ENCODE data around the gene ABHD17B.

The ABHD17B gene

GRCh38 chr9:71928806-71929205, 17.8 kb upstream of the ABHD17B start:
- H2BK5ac ChIP-seq (ENCODE audit: low read depth, low read length, poor library complexity): no peak overlapping the region
- no peaks in the 10 kb centered on the region for H3K9me3 ChIP-seq (ENCODE audit: insufficient read depth, low read depth, low read length)
- no peak overlapping the region for H2AFZ ChIP-seq (ENCODE audit: insufficient read depth, low read length, poor library complexity)
- H2AK5ac ChIP-seq (ENCODE audit: low read length): no peak overlapping the region
- H3K27ac ChIP-seq (ENCODE audit: low read depth, low read length): no peak overlapping the region
- H3K4ac ChIP-seq (ENCODE audit: low read depth, low read length): no peak overlapping the region
- H3K14ac ChIP-seq (ENCODE audit: low read length): no peak overlapping the region
- no peak overlapping the region for H2BK12ac ChIP-seq (ENCODE audit: low read length)
- no peak overlapping the region for H4K8ac ChIP-seq (ENCODE audit: low read depth, low read length)
- H3K9ac ChIP-seq (ENCODE audit: low read length): no peak overlapping the region
- WGBS (ENCODE audit: extremely low coverage, insufficient coverage, insufficient read length): no CpG with 5 or more reads among the region's 2 CpGs
- no peaks in the 10 kb centered on the region for H3K79me2 ChIP-seq (ENCODE audit: control insufficient read depth, insufficient read depth, low read length, poor library complexity)
- H4K12ac ChIP-seq (ENCODE audit: low read depth, low read length): no peak overlapping the region
- H3K23ac ChIP-seq (ENCODE audit: low read length): no peak overlapping the region
- no peaks in the 10 kb centered on the region for H3K79me1 ChIP-seq (ENCODE audit: low read length)
- peaks cover 0 to 1% of the 10 kb centered on the region in 2 experiments for H3K4me1 ChIP-seq (ENCODE audit: control insufficient read depth in 1 of 2, insufficient read depth in 2 of 2, low read length in 2 of 2)
- no peak overlapping the region for H4K91ac ChIP-seq (ENCODE audit: low read depth, low read length)
- DNase-seq: no peak
- no peak overlapping the region for H3K4me2 ChIP-seq (ENCODE audit: low read length)
- H3K4me3 ChIP-seq (ENCODE audit: low read depth, low read length): no peak overlapping the region
- no peak overlapping the region for H2BK120ac ChIP-seq (ENCODE audit: insufficient read depth, low read length, poor library complexity)
- no peaks in the 10 kb centered on the region for H3K36me3 ChIP-seq (ENCODE audit: control insufficient read depth in 1 of 2, insufficient read depth in 2 of 2, low read length in 2 of 2)
- H3K27me3 ChIP-seq (ENCODE audit: insufficient read depth, low read length): no peaks in the 10 kb centered on the region
- no peak overlapping the region for H3K18ac ChIP-seq (ENCODE audit: low read length)

GRCh38 chr9:71928376-71928775, 17.4 kb upstream of the ABHD17B start:
- no peak overlapping the region for H2BK5ac ChIP-seq (ENCODE audit: low read depth, low read length, poor library complexity)
- H3K4ac ChIP-seq (ENCODE audit: low read depth, low read length): no peak overlapping the region
- no CpG with 5 or more reads among the region's 1 CpG for WGBS (ENCODE audit: extremely low coverage, insufficient coverage, insufficient read length)
- no peak overlapping the region for H3K4me3 ChIP-seq (ENCODE audit: low read depth, low read length)
- H3K14ac ChIP-seq (ENCODE audit: low read length): no peak overlapping the region
- no peaks in the 10 kb centered on the region for H3K79me1 ChIP-seq (ENCODE audit: low read length)
- no peak overlapping the region for H2AFZ ChIP-seq (ENCODE audit: insufficient read depth, low read length, poor library complexity)
- H3K23ac ChIP-seq (ENCODE audit: low read length): no peak overlapping the region
- no peak overlapping the region for H3K18ac ChIP-seq (ENCODE audit: low read length)
- peak in 1 of 2 donors; percentile 10 for DNase-seq
- H4K91ac ChIP-seq (ENCODE audit: low read depth, low read length): no peak overlapping the region
- no peak overlapping the region for H2BK12ac ChIP-seq (ENCODE audit: low read length)
- no peak overlapping the region for H3K27ac ChIP-seq (ENCODE audit: low read depth, low read length)
- no peak overlapping the region for H2BK120ac ChIP-seq (ENCODE audit: insufficient read depth, low read length, poor library complexity)
- no peak overlapping the region for H3K9ac ChIP-seq (ENCODE audit: low read length)
- H2AK5ac ChIP-seq (ENCODE audit: low read length): no peak overlapping the region
- no peaks in the 10 kb centered on the region for H3K79me2 ChIP-seq (ENCODE audit: control insufficient read depth, insufficient read depth, low read length, poor library complexity)
- H4K12ac ChIP-seq (ENCODE audit: low read depth, low read length): no peak overlapping the region
- no peaks in the 10 kb centered on the region for H3K27me3 ChIP-seq (ENCODE audit: insufficient read depth, low read length)
- H3K4me2 ChIP-seq (ENCODE audit: low read length): no peak overlapping the region
- no peak overlapping the region for H4K8ac ChIP-seq (ENCODE audit: low read depth, low read length)
- H3K36me3 ChIP-seq (ENCODE audit: control insufficient read depth in 1 of 2, insufficient read depth in 2 of 2, low read length in 2 of 2): no peaks in the 10 kb centered on the region
- peaks cover 0 to 1% of the 10 kb centered on the region in 2 experiments for H3K4me1 ChIP-seq (ENCODE audit: control insufficient read depth in 1 of 2, insufficient read depth in 2 of 2, low read length in 2 of 2)
- no peaks in the 10 kb centered on the region for H3K9me3 ChIP-seq (ENCODE audit: insufficient read depth, low read depth, low read length)

- H3K4ac ChIP-seq (ENCODE audit: low read depth, low read length): no peak overlapping the region
- H3K79me2 ChIP-seq (ENCODE audit: control insufficient read depth, insufficient read depth, low read length, poor library complexity): no peaks in the 10 kb centered on the region
- no peak overlapping the region for H2AK5ac ChIP-seq (ENCODE audit: low read length)
- H3K14ac ChIP-seq (ENCODE audit: low read length): no peak overlapping the region
- no peak overlapping the region for H2AFZ ChIP-seq (ENCODE audit: insufficient read depth, low read length, poor library complexity)
- H3K27me3 ChIP-seq (ENCODE audit: insufficient read depth, low read length): no peaks in the 10 kb centered on the region
- H3K18ac ChIP-seq (ENCODE audit: low read length): no peak overlapping the region
- H2BK12ac ChIP-seq (ENCODE audit: low read length): no peak overlapping the region
- H3K27ac ChIP-seq (ENCODE audit: low read depth, low read length): no peak overlapping the region
- no peak overlapping the region for H4K12ac ChIP-seq (ENCODE audit: low read depth, low read length)
- H3K9ac ChIP-seq (ENCODE audit: low read length): no peak overlapping the region
- peaks cover 0 to 1% of the 10 kb centered on the region in 2 experiments for H3K4me1 ChIP-seq (ENCODE audit: control insufficient read depth in 1 of 2, insufficient read depth in 2 of 2, low read length in 2 of 2)
- no peak overlapping the region for H2BK5ac ChIP-seq (ENCODE audit: low read depth, low read length, poor library complexity)
- H2BK120ac ChIP-seq (ENCODE audit: insufficient read depth, low read length, poor library complexity): no peak overlapping the region
- no peaks in the 10 kb centered on the region for H3K36me3 ChIP-seq (ENCODE audit: control insufficient read depth in 1 of 2, insufficient read depth in 2 of 2, low read length in 2 of 2)
- H3K9me3 ChIP-seq (ENCODE audit: insufficient read depth, low read depth, low read length): no peaks in the 10 kb centered on the region
- no peak overlapping the region for H4K91ac ChIP-seq (ENCODE audit: low read depth, low read length)
- H4K8ac ChIP-seq (ENCODE audit: low read depth, low read length): no peak overlapping the region
- H3K4me3 ChIP-seq (ENCODE audit: low read depth, low read length): no peak overlapping the region
- no peak overlapping the region for H3K4me2 ChIP-seq (ENCODE audit: low read length)
- no peak for DNase-seq
- no peaks in the 10 kb centered on the region for H3K79me1 ChIP-seq (ENCODE audit: low read length)
- H3K23ac ChIP-seq (ENCODE audit: low read length): no peak overlapping the region
Measured at GRCh38 chr9:71925834-71926233, 14.8 kb upstream of the ABHD17B start.

- Histone ChIP-seq H3K23ac (ENCODE audit: low read length) (no peak overlapping the region), H3K14ac (ENCODE audit: low read length) (no peak overlapping the region), H2BK12ac (ENCODE audit: low read length) (no peak overlapping the region), H3K9ac (ENCODE audit: low read length) (no peak overlapping the region), H4K12ac (ENCODE audit: low read depth, low read length) (no peak overlapping the region), H2AK5ac (ENCODE audit: low read length) (no peak overlapping the region), H3K4me3 (ENCODE audit: low read depth, low read length) (no peak overlapping the region), H2AFZ (ENCODE audit: insufficient read depth, low read length, poor library complexity) (no peak overlapping the region), H3K4me2 (ENCODE audit: low read length) (no peak overlapping the region), H3K79me1 (ENCODE audit: low read length) (no peaks in the 10 kb centered on the region), H4K8ac (ENCODE audit: low read depth, low read length) (no peak overlapping the region), H3K18ac (ENCODE audit: low read length) (no peak overlapping the region), H3K36me3 (ENCODE audit: control insufficient read depth in 1 of 2, insufficient read depth in 2 of 2, low read length in 2 of 2) (no peaks in the 10 kb centered on the region), H3K27me3 (ENCODE audit: insufficient read depth, low read length) (no peaks in the 10 kb centered on the region), H3K27ac (ENCODE audit: low read depth, low read length) (no peak overlapping the region), H3K79me2 (ENCODE audit: control insufficient read depth, insufficient read depth, low read length, poor library complexity) (no peaks in the 10 kb centered on the region), H3K9me3 (ENCODE audit: insufficient read depth, low read depth, low read length) (no peaks in the 10 kb centered on the region), H3K4ac (ENCODE audit: low read depth, low read length) (no peak overlapping the region), H2BK120ac (ENCODE audit: insufficient read depth, low read length, poor library complexity) (no peak overlapping the region), H2BK5ac (ENCODE audit: low read depth, low read length, poor library complexity) (no peak overlapping the region), H4K91ac (ENCODE audit: low read depth, low read length) (no peak overlapping the region), H3K4me1 (ENCODE audit: control insufficient read depth in 1 of 2, insufficient read depth in 2 of 2, low read length in 2 of 2) (peaks cover 0 to 1% of the 10 kb centered on the region in 2 experiments)
- DNase-seq: no peak
Measured at GRCh38 chr9:71924576-71924975, 13.6 kb upstream of the ABHD17B start.

Data from trophoblast cell (in vitro differentiated cells and primary cell).